ENCODE measurements around the gene ME3. TPM values are rescaled to one million over a fixed set of nuclear protein-coding genes. Genes with fewer than 3 reads are reported as not detected.

The ME3 gene
- total RNA-seq, 1 donor from 2014 or later = 25.5 TPM

GRCh38 chr11:86617502-86617901, 54.9 kb downstream of the ME3 start:
- no peak for DNase-seq

- no peak for DNase-seq
These were observed 56.9 kb downstream of the ME3 start for GRCh38 chr11:86615487-86615886.

DNA sequence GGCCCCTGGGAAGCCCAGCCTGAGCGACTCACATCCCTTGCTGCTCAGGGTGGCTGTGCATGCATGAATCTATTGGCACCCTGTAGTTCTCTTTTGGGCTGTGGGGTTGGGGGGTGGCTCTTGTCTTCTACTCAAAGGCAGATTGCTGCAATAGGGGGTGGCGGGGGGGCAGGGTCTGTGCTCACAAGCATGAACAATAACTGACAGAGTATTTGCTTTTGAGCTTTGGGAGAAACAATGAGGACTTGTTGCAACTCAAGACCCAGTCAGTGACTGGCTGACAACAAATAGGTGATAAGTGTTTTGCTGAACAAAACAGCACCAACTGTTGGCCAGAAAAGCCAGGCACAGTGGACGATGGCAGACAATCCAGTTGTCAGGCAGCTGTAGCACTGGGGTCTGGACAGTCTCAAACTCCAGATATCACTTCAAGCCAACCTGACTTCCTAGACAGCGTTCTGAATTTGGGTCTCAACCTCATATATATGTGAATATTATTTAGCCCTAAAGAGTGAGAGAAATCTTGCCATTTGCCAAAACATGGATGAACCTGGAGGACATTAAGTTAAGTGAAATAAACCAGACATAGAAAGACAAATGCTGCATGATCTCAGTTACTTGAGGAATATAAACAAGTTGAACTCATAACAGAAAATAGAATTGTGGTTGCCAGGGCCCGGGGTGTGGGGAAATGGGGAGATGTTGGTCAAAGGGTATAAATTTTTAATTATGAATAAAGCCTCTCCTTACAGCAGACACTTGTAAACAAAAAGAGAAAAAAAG, 61.7 kb downstream of the ME3 start:
- DNase-seq = no peak

GRCh38 chr11:86608251-86608799, 64.1 kb downstream of the ME3 start:
- DNase-seq = peak; percentile 89

DNA sequence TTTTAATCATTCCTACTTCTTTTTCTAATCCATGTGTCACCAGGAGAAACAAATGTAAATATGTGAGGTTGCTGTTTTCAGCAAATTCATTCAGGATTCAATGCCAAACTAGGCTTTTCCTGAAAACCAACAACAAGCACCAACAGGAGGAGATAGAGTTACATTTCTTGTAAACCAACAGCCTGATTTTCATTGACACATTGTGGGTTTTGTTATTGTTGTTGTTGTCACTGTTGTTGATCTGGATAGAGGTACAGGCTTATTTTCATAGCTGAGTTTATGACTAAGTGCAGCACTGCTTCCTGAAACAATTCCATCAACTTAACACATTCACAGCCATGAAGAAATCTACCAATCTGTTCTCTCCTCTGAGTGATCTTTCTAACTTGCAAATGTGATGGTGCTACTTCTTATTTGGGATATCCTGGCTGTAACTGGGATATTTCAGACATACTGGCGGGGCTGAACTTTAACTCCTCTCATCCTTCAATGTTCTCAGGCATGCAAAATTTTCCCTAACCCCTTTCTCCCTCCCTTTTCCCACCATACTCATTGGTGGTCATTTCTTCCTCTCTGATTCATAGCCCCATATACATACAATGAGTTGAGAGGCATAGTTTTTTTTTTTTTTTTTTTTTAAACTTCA, 65.5 kb downstream of the ME3 start:
- DNase-seq = peak; percentile 88

DNA sequence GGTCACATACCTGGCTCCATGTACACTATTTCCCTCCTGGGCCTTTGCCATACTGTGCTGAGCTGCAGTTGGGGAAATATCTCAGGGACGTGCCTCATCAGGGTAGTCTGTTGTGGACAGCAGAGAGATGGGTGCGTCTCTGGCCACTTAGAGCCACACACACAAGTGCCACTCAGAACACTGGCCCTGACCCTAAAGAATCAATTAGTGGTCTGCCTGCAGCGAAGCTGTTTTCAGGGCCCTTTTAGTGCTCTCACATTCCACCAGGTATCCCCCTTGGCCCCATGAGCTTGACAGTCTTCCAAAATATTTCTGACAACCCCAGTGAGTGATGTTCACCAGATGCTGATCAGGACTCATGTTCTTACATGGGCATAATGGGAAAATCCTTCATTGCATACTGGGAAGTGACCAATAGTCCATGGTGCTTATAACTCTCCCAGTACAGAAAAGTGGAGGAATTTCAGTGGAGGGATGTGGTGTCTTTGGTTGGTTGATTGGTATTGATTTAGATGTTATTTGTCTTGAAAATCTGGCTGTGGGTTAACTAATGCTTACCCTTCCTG, 66.1 kb downstream of the ME3 start:
- DNase-seq = no peak

- peak; percentile 97 for DNase-seq
These were observed 75.4 kb downstream of the ME3 start for GRCh38 chr11:86596861-86597586.

- no peak for DNase-seq
These were observed 76.5 kb downstream of the ME3 start for GRCh38 chr11:86595955-86596354.

DNA sequence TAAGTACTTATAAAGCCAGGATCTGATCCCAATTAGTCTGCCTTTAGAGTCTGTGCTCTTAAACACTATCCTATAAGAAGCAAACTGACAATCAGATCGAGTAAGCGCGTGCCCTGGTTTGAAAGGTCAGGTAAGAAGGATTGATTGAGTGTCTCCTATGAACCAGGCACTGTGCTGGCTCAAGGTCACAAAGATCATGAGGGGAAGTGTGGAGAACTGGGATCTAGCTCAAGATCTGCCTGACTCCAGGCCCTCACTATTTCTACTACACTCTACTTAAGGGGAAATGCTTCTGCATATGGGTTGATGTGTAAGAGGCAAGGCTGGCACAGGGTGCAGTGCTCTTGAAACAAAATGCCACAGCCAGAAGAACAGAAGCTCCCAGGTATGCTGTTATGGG, 77.0 kb downstream of the ME3 start:
- no peak for DNase-seq

DNA sequence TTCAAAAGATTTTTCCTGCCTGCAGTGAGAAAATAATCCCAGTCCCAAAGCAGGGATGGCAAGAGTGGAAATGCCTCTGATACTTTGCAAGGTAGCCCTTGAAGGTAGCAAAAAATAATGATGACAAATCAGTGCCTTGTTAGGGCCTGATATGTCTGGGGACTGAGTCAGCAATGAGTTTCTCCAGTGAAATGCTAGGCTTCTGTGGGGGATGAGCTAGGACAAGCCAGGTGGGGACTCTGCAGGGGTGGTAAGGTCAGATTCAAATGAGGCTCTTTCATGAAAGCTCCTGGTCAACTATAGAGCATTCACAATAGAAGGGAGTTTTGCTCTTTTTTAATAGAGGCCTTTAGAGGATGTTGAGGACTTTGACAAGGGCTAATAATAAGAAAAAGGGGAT, 77.7 kb downstream of the ME3 start:
- peak; percentile 37 for DNase-seq

GRCh38 chr11:86593833-86594232, 78.6 kb downstream of the ME3 start:
- DNase-seq = peak; percentile 20

DNA sequence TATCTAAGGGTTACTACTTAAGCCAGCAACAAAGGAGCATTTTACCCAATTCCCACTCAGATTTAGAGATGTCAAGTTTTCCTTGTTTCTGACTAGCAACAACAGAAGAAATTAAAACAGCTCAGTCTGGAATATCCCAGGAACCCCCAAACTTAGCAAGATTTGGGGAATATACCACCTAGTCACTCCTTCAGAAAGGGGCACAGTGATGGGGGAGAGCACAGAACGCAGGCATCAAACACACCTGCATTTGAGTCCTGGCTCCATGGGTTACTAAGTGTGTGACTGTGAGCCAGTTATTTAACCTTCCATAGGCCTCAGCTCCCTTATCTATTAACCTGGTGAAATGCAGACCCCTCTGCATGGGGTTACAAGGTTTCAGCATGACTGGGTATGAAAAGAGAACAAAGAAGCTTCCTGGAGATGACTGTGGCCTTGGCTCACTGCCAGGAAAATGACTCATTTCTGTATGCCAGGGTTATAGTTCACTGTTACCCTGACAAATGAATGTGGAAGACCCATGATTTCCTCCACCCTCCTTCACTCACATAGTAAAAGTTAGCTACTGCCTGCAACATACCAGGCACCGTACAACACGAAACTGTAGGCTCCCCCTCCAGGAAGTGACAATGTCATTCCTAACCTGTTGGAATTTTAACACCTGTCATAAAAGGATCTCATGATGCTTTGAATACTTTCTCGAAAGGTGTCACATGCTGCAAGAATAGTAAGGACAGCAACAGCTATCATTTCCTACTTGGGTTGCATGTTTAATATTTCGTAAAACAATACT, 79.6 kb downstream of the ME3 start:
- peak; percentile 97 for DNase-seq

DNA sequence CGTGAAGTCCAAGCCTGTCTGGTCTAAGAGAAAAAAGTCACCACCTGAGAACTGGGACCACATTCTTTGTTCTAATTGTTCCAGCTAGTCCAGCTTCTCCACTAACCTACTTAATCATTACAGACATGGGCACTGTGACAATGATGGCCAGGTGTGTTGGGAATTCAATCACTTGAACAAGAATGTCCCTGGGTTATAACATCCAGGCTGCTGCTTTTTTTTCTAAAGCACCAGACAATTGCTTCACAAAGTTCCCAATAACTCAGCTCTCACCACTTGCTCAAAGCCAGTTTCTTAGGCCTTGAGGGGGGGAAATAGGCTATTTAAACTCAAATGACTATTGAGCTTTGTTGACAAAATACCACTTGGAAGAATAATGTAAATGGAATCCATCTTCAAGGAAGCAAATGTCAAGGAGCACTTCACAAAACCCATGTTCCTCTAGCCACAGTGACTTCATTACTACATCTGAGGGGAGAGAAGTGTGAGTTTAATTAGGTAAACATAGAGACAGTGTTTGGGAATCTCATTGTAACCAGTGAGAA, 80.3 kb downstream of the ME3 start:
- peak; percentile 62 for DNase-seq

GRCh38 chr11:86591631-86592030, 80.8 kb downstream of the ME3 start:
- no peak for DNase-seq

DNA sequence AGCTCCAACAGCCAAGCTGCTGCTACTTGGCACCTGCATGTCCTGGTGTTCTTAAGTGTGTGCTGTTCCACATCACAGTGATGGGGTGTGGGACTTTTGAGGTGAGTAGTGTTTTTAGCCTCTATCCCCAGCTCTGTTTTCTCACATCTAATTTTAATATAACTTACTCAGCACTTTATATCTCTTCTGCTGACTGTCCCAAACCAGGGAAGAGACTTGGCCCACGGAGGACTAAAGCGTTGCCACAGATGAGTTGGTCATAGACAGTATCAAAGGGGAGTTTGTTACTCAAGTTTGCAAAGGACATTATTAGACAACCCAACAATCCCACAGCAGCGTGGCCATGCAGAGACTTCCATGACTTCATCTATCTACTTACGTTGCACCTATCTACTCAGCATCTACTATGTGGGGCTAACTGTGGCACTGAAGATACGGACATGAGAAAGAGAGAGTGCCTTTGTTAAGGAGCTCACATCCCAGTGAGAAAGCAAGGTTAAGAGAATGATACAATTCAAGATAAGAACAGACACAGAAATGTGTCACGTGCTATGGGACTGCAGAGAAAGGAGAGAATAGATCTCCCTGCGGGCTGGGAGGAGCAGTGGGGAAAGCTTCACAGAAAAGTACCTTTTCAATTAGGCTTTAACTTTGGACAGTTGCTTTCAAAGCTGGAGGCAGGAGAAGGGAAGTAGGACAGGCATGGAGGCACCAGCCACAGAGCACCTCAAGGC, 82.4 kb downstream of the ME3 start:
- DNase-seq = no peak

DNA sequence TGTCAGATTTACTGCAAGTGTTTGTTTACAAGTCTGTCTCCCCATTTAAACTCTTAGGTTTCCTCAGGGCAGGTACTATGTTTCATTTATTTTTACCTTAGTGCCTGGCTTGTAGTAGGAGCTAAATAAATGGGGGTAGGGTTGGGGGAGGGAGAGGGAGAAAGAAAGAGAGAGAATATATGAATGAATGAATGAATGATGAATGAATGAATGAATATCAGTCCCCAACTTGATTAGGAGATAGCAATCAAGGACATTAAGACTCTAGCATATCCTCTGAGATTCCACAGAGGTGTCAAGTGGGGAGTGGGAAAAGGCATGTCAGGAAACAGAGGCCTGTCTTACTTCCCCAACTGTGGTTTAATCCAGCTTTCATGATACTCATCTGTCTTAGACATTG, 83.2 kb downstream of the ME3 start:
- DNase-seq = no peak

- peak; percentile 66 for DNase-seq
These were observed 83.8 kb downstream of the ME3 start for GRCh38 chr11:86588566-86589090.

DNA sequence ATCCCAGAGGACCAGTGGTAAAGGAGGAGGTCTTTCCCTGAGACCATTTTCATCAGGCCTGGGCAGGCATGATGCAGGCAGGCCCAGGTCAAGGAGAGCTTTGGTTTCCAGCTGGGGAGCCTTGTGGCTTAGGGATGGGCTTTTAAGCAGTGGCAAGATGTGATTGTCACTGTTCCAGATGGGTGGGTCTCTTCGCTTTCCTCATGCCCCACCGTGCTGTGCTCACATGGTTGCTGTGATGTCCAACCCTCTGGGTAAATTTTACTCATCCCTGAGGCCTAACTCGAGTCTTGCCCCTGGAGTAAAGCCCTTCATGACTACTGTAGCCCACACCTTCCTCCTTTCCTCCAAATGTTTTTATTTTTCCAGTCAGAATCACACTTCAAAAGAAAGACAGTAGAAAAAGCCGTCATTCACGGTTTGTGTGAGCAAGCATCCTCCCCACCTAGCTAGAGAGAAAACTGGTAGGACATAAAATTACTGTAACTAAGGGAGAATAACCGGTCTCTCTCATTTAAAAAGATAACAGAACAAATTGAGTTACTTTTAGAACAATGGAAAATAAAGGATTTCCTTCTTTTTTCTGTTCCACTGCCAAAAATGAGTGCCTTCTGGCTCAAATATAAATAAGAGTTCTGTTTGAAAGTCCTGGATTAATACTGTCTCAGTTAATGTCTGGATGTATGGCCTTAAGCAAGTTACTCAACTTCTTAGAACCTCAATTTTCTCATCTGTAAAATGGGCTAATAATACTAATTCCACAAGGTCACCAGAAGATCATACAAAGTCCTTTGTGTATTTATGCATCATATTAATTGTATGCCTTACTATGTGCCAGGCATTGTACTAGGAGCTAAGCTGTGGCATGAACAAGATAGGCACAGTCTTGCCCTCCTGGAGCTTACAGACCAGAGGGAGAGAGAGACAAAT, 84.9 kb downstream of the ME3 start:
- DNase-seq = peak; percentile 60

DNA sequence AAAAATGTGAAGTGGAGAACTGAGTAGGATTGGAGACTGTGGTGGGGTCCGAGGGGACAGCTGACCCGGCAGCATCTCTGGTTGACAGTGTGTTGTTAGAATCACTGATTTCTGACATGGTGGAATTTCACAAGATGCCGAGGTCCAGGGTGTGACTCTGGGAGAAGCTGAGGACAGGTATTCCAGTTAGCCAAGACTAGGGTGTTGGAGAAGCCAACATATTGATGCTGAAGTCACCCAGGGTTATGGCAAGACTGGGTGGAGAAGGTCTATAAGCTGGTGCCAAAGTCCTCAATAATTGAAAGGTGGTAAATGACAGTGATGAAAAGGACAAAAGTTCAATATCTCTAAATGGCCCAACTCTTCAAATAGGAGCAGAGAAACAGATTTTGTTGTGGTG, 86.1 kb downstream of the ME3 start:
- DNase-seq = no peak

DNA sequence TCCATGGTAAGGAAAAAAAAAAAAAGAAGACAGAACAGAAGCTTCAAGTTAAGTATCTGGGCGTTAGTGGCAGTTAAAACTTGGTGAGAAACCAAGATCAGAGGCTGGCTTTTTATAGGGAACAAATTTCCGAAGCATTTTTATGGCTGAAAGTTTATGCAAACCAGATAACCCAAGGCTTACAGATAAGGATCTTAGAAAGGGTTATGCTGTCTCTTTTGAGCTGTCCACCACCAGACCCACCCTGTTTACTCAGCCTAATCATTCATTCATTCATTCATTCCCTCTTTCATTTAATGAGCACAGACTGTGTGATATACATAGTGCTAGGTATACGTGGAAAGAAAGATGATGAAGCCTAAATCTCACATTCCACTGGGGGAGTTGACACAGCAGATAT, 89.5 kb downstream of the ME3 start:
- no peak for DNase-seq

Measured in dermis blood vessel endothelial cell (primary cell).